ENCODE results near the gene PRR5. TPM values are rescaled to one million over a fixed set of nuclear protein-coding genes. Genes with fewer than 3 reads are reported as not detected.

PRR5 gene
- total RNA-seq, 4 donors from 2014 or later = 22.2 to 51.5 (median 31.6) TPM

- ATAC-seq (ENCODE audit: low FRiP score) (no peak), DNase-seq (ENCODE audit: low spot score) (no peak)
- no peak for TF ChIP-seq CTCF (IDR thresholded peaks at IDR 0.05)
Observed at GRCh38 chr22:44764974-44765373, 63.0 kb downstream of the PRR5 start.

GRCh38 chr22:44765571-44766285 is 63.7 kb downstream of the PRR5 start:
- DNase-seq (ENCODE audit: low spot score) = no peak
- no peak for TF ChIP-seq CTCF (IDR thresholded peaks at IDR 0.05)
- no peak for ATAC-seq (ENCODE audit: low FRiP score)

GRCh38 chr22:44773082-44773481 is 71.1 kb downstream of the PRR5 start:
- no peak for DNase-seq (ENCODE audit: low spot score)
- no peak for TF ChIP-seq CTCF (IDR thresholded peaks at IDR 0.05)
- no peak for ATAC-seq (ENCODE audit: low FRiP score)

GRCh38 chr22:44775862-44776261 is 73.9 kb downstream of the PRR5 start:
- DNase-seq (ENCODE audit: low spot score) (no peak), ATAC-seq (ENCODE audit: low FRiP score) (no peak)
- no peak for TF ChIP-seq CTCF (IDR thresholded peaks at IDR 0.05)

DNA sequence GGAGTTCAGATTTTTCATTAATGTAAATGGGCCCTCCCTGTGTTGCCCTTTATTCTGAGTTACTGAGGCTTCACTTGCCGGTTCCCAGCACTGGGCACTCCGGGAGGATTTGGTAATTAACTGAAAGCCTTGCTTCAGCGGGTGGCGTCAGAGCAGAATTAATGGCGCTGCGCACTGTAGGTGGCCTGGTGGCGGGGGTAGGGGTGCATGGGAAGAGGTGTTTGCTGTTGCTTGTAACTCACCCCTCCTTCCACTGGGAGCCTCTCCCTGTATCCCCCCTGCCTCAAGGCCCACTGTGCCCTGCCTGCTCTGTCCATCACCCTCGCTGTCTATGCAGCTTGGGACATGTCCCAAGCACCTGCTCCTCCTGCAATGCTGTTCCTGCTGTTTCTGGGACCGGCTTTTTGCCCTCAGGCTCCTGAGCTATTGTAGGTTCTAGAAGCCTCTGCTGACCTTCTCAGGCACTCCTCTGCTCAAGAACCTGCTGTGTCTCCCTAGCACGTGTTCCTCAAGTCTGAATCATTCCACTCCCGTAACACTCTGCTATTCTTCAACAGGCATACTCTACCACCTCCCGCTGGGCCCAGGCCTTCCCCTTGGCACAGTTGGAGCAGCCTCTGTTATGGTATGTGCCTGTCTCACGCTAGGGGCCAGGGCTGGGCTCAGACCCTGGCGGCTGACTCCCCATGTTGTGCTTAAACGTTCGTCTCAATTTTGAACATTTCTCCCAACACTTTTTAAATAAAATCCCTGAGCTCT is 74.8 kb downstream of the PRR5 start:
- DNase-seq (ENCODE audit: low spot score) (no peak), ATAC-seq (ENCODE audit: low FRiP score) (no peak)
- no peak for TF ChIP-seq CTCF (IDR thresholded peaks at IDR 0.05)

DNA sequence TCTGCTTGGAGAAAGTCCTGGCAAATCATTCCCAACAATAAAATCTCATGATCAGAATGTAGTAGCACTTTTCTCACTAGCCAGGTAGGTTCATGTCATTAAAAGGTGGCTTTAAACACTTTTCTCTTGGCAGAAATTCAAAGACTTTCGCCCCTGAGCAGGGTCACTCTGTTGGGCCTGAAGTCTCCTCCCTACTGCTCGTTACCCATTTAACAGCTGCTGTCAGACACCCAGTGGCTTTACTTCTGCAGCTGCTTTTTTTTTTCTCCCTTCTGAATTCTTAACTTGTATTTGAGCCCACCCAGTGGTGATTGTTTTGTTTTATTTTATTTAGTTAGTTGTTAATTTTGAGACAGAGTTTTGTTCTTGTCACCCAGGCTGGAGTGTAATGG is 75.4 kb downstream of the PRR5 start:
- TF ChIP-seq CTCF (IDR thresholded peaks at IDR 0.05) = no peak
- DNase-seq (ENCODE audit: low spot score) (no peak), ATAC-seq (ENCODE audit: low FRiP score) (no peak)
